Subcutaneous abdominal adipose tissue (tissue), 5 donors: ENCODE measurements around the gene USP10.
"Not testable (repeated sequence)": the region's sequence is repeated elsewhere in the genome, so short reads cannot be mapped to it uniquely, and the experiment has no call there.

Experiments used
- H3K27ac ChIP-seq: one replicate; pipeline ENCODE4 v1.7.0; 2013; ENCODE audit warnings: low read depth, mild to moderate bottlenecking, inconsistent platforms, low read length, moderate library complexity
- H3K27me3 ChIP-seq, 5 donors: one replicate each; pipeline ENCODE4 v1.7.0; 2013; ENCODE audit warnings: low read length in 5 of 5, inconsistent platforms in 1 of 5; ENCODE audit not compliant: control insufficient read depth in 5 of 5, insufficient read depth in 4 of 5
- H3K36me3 ChIP-seq, 5 donors: one replicate each; pipeline ENCODE4 v1.7.0; 2013; ENCODE audit warnings: low read length in 5 of 5; ENCODE audit not compliant: control insufficient read depth in 5 of 5, insufficient read depth in 5 of 5
- H3K4me1 ChIP-seq, 5 donors: one replicate each; pipeline ENCODE4 v1.7.0; 2013; ENCODE audit warnings: low read length in 5 of 5, mild to moderate bottlenecking in 3 of 5, moderate library complexity in 1 of 5; ENCODE audit not compliant: control insufficient read depth in 5 of 5, insufficient read depth in 5 of 5
- H3K4me3 ChIP-seq, 5 donors: one replicate each; pipeline ENCODE4 v1.7.0; 2013; ENCODE audit warnings: low read length in 5 of 5, low read depth in 1 of 5
- H3K9ac ChIP-seq, 5 donors: one replicate each; pipeline ENCODE4 v1.7.0; 2013; ENCODE audit warnings: low read length in 5 of 5, mild to moderate bottlenecking in 4 of 5, moderate library complexity in 3 of 5
- H3K9me3 ChIP-seq, 5 donors: one replicate each; pipeline ENCODE4 v1.7.0; 2013; ENCODE audit warnings: low read length in 5 of 5; ENCODE audit not compliant: control insufficient read depth in 5 of 5
- donor health status: healthy.
- donor health status: healthy.
- donor health status: healthy.
- donor health status: healthy.
- donor health status: healthy.

USP10 gene

GRCh38 chr16:84725481-84726078, 25.8 kb downstream of the USP10 start:
- Histone ChIP-seq H3K36me3 (peaks cover 0 to 4% (median 0%) of the 10 kb centered on the region in 5 donors), H3K27ac (no peak overlapping the region), H3K27me3 (no peaks in the 10 kb centered on the region), H3K9me3 (no peaks in the 10 kb centered on the region), H3K4me3 (no peak overlapping the region), H3K4me1 (peaks cover 5 to 36% (median 27%) of the 10 kb centered on the region in 5 donors), H3K9ac (no peak overlapping the region)

- Histone ChIP-seq H3K27ac (peak overlapping the region; percentile 30), H3K4me3 (peak overlapping the region in 3 of 5 donors; percentile 27 to 40 (median 35)), H3K9me3 (no peaks in the 10 kb centered on the region), H3K36me3 (peaks cover 0 to 4% (median 0%) of the 10 kb centered on the region in 5 donors), H3K27me3 (no peaks in the 10 kb centered on the region), H3K4me1 (peaks cover 5 to 39% (median 33%) of the 10 kb centered on the region in 5 donors), H3K9ac (no peak overlapping the region)
Observed at GRCh38 chr16:84726079-84726668, 26.4 kb downstream of the USP10 start.

- H3K27me3 ChIP-seq = no peaks in the 10 kb centered on the region
- H3K9ac ChIP-seq = no peak overlapping the region
- peaks cover 0 to 2% (median 0%) of the 10 kb centered on the region in 5 donors for H3K36me3 ChIP-seq
- peaks cover 5 to 39% (median 33%) of the 10 kb centered on the region in 5 donors for H3K4me1 ChIP-seq
- no peaks in the 10 kb centered on the region for H3K9me3 ChIP-seq
- H3K27ac ChIP-seq = peak overlapping the region; percentile 33
- peak overlapping the region in 1 of 5 donors; percentile 40 for H3K4me3 ChIP-seq
Observed at GRCh38 chr16:84726669-84727467, 27.1 kb downstream of the USP10 start.

GRCh38 chr16:84728853-84729424, 29.1 kb downstream of the USP10 start:
- Histone ChIP-seq H3K36me3 (peaks cover 0 to 4% (median 2%) of the 10 kb centered on the region in 5 donors), H3K27ac (no peak overlapping the region), H3K27me3 (no peaks in the 10 kb centered on the region), H3K4me3 (no peak overlapping the region), H3K9me3 (no peaks in the 10 kb centered on the region), H3K4me1 (peaks cover 5 to 34% (median 31%) of the 10 kb centered on the region in 5 donors), H3K9ac (peak overlapping the region in 1 of 5 donors; percentile 64)

GRCh38 chr16:84729716-84730320, 30.0 kb downstream of the USP10 start:
- H3K4me1 ChIP-seq = peaks cover 5 to 34% (median 29%) of the 10 kb centered on the region in 5 donors
- H3K36me3 ChIP-seq = peaks cover 0 to 7% (median 4%) of the 10 kb centered on the region in 5 donors
- peak overlapping the region; percentile 85 for H3K27ac ChIP-seq
- no peaks in the 10 kb centered on the region for H3K9me3 ChIP-seq
- H3K4me3 ChIP-seq = peak overlapping the region in 3 of 5 donors; percentile 8 to 22 (median 11)
- peak overlapping the region in 4 of 5 donors; percentile 28 to 64 (median 46) for H3K9ac ChIP-seq
- no peaks in the 10 kb centered on the region for H3K27me3 ChIP-seq

GRCh38 chr16:84730406-84731106, 30.8 kb downstream of the USP10 start:
- peaks cover 0 to 9% (median 4%) of the 10 kb centered on the region in 5 donors for H3K36me3 ChIP-seq
- H3K4me3 ChIP-seq = peak overlapping the region in 2 of 5 donors; percentile 8 to 11
- no peaks in the 10 kb centered on the region for H3K9me3 ChIP-seq
- H3K27ac ChIP-seq = peak overlapping the region; percentile 85
- H3K27me3 ChIP-seq = no peaks in the 10 kb centered on the region
- H3K9ac ChIP-seq = peak overlapping the region in 4 of 5 donors; percentile 28 to 64 (median 46)
- peaks cover 5 to 31% (median 29%) of the 10 kb centered on the region in 5 donors for H3K4me1 ChIP-seq

GRCh38 chr16:84732332-84732673, 32.5 kb downstream of the USP10 start:
- peaks cover 2 to 28% (median 20%) of the 10 kb centered on the region in 5 donors for H3K4me1 ChIP-seq

GRCh38 chr16:84732674-84733352, 33.0 kb downstream of the USP10 start:
- H3K4me3 ChIP-seq = no peak overlapping the region
- H3K9me3 ChIP-seq = no peaks in the 10 kb centered on the region
- no peaks in the 10 kb centered on the region for H3K27me3 ChIP-seq
- H3K36me3 ChIP-seq = peaks cover 3 to 9% (median 4%) of the 10 kb centered on the region in 5 donors
- H3K9ac ChIP-seq = no peak overlapping the region
- no peak overlapping the region for H3K27ac ChIP-seq
- H3K4me1 ChIP-seq = peaks cover 2 to 28% (median 20%) of the 10 kb centered on the region in 5 donors

More at GRCh38 chr16:84732332-84732673, 32.5 kb downstream of the USP10 start:
- H3K36me3 ChIP-seq, H3K9me3 ChIP-seq, H3K27ac ChIP-seq, H3K9ac ChIP-seq, H3K4me3 ChIP-seq, H3K27me3 ChIP-seq: not testable (repeated sequence)
